T-cell (primary cell): ENCODE measurements around the gene MIA. TPM values are rescaled to one million over a fixed set of nuclear protein-coding genes. Genes with fewer than 3 reads are reported as not detected.

Experiments used
- ATAC-seq, 4 experiments: fragments of 200-7000 bp in 3 of 4; fragments of 150-1000 bp in 1 of 4; cut with Tn5 transposase; replicated peaks in 1 of 4; 1 replicate in 3 of 4; 2 replicates in 1 of 4; pipeline ENCODE4 v1.10.0; 2021; ENCODE audit warnings: moderate library complexity in 3 of 4, mild to moderate bottlenecking in 2 of 4, moderate number of reproducible peaks in 1 of 4
- CTCF ChIA-PET, 2 donors: fragments of 300-600 bp; sonication (Branson Sonifier 250); formaldehyde crosslinking; loops; one replicate each; lab custom pipeline; 2022; ENCODE audit warnings: antibody characterized with exemption in 2 of 2; lab: Charles Lee
- POLR2A ChIA-PET, 2 donors: fragments of 300-600 bp; sonication (Branson Sonifier 250); formaldehyde crosslinking; loops; one replicate each; lab custom pipeline; 2022; ENCODE audit warnings: antibody characterized with exemption in 2 of 2; lab: Charles Lee
- DNase-seq, 35 experiments: peaks; one replicate each; pipeline versions ENCODE4 v3.0.0 to v3.0.0-alpha.2; 2013 to 2023
- H3K27ac ChIP-seq: one replicate; pipeline ENCODE4 v1.5.1; 2013; ENCODE audit warnings: low read length
- H3K27me3 ChIP-seq, 2 experiments: replicated peaks in 1 of 2; 1 replicate in 1 of 2; 2 replicates in 1 of 2; pipeline versions ENCODE4 v1.6.1 to v1.7.0; 2013; ENCODE audit warnings: low read length in 1 of 2, mixed read lengths in 1 of 2; ENCODE audit not compliant: control insufficient read depth in 2 of 2, insufficient read depth in 2 of 2; ENCODE audit errors: extremely low read depth in 1 of 2
- H3K36me3 ChIP-seq, 2 donors: 1 replicate in 1 of 2; 2 replicates in 1 of 2; pipeline versions ENCODE4 v1.6.1 to v1.7.0; 2013; ENCODE audit warnings: low read length in 1 of 2; ENCODE audit not compliant: control insufficient read depth in 2 of 2, insufficient read depth in 1 of 2; ENCODE audit errors: extremely low read depth in 1 of 2
- H3K4me1 ChIP-seq, 2 experiments: 1 replicate in 1 of 2; 2 replicates in 1 of 2; pipeline versions ENCODE4 v1.6.1 to v1.7.0; 2013; ENCODE audit warnings: low read length in 2 of 2, mixed read lengths in 1 of 2; ENCODE audit not compliant: insufficient read depth in 2 of 2, control insufficient read depth in 1 of 2; ENCODE audit errors: extremely low read depth in 1 of 2
- H3K4me3 ChIP-seq, 2 donors: 1 replicate in 1 of 2; 2 replicates in 1 of 2; pipeline versions ENCODE4 v1.5.1 to v1.7.0; 2013; ENCODE audit warnings: mild to moderate bottlenecking in 2 of 2, low read length in 1 of 2, moderate library complexity in 1 of 2; ENCODE audit not compliant: control insufficient read depth in 1 of 2; ENCODE audit errors: extremely low read depth in 1 of 2
- H3K9me3 ChIP-seq: 2 replicates; pipeline ENCODE4 v1.7.0; 2013
- H3K27ac Mint-ChIP-seq, 2 donors: one replicate each; pipeline ENCODE4 v1.8.0; 2020 to 2021; ENCODE audit warnings: mild to moderate bottlenecking in 2 of 2, mixed read lengths in 2 of 2
- H3K27me3 Mint-ChIP-seq, 2 donors: one replicate each; pipeline ENCODE4 v1.8.0; 2021 to 2022; ENCODE audit warnings: mixed read lengths in 2 of 2
- H3K36me3 Mint-ChIP-seq: one replicate; pipeline ENCODE4 v1.8.0; 2021; ENCODE audit warnings: mixed read lengths
- H3K4me1 Mint-ChIP-seq, 3 donors: one replicate each; pipeline ENCODE4 v1.8.0; 2020 to 2022; ENCODE audit warnings: mixed read lengths in 3 of 3, mild to moderate bottlenecking in 1 of 3
- H3K4me3 Mint-ChIP-seq, 3 donors: one replicate each; pipeline ENCODE4 v1.8.0; 2020 to 2022; ENCODE audit warnings: mild to moderate bottlenecking in 3 of 3, mixed read lengths in 3 of 3, moderate library complexity in 3 of 3
- H3K9me3 Mint-ChIP-seq, 3 donors: one replicate each; pipeline ENCODE4 v1.8.0; 2020 to 2022; ENCODE audit warnings: mixed read lengths in 3 of 3
- WGBS: methylation state at CpG from one replicate; pipeline ENCODE4 v1.1.5; 2013; ENCODE audit warnings: missing lambda C conversion rate; ENCODE audit not compliant: insufficient coverage; 5-methylcytosine and 5-hydroxymethylcytosine counted together
- total RNA-seq, 35 experiments: library from RNA in 6 of 35; stranded (reverse) in 6 of 35; fragments of 120-200 nt in 1 of 35; gene quantifications; one replicate each; pipeline versions ENCODE4 v1.2.1 to v1.2.4 and lab custom pipeline; 2013 to 2026

MIA gene
- total RNA-seq, 5 donors from 2014 or later (not counting 1 experiment from before 2014, with no cell fraction given) = 1.5 to 5.2 (median 4.1) TPM; not detected in 1

DNA sequence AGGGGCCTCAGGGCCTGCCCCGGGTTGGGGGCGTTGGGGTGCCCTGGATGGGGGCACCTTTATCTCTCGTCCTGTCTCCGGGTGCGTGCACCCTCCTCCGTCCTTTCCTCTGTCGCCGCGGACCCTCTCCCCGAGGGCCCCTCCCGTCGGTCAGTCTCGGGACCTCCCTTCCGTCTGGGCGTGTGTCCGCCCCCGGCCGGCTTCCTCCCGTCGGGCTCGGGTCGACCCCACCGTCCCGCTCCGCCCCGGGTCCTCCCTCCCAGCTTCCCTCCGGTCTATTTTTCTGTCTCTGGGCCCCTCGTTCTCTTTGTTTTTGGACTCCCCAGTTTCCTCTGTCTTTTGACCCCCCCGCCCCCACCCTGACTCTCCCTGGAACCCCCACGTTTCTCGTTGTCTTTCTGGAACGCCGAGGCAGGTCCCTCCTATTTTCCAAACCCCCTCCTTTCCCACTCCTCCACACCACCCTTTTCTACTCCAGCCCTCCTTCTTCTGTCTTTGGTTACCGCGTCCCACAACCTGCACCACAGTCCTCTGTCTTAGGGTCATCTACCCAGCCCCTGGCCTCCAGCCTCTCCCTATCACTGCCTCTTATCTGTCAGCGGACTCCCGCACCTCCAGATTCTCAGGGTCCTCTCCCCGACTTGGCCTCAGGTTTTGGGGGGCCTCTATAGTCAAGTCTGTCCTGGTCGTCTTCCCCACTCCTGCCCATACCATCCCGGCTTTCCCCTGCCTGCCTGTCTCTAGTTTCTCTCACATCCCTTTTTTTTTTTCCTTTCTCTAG is 24.4 kb downstream of the MIA start:
- H3K36me3 Mint-ChIP-seq = peaks cover 22% of the 10 kb centered on the region
- H3K4me3 Mint-ChIP-seq = peak overlapping the region; percentile 85 to 93 (median 88)
- H3K27ac Mint-ChIP-seq = peak overlapping the region; percentile 91
- Histone ChIP-seq H3K27me3 (no peaks in the 10 kb centered on the region), H3K27ac (peak overlapping the region; percentile 80), H3K4me1 (peaks cover 41 to 63% of the 10 kb centered on the region in 2 experiments), H3K36me3 (peaks cover 11 to 31% of the 10 kb centered on the region in 2 donors), H3K9me3 (no peaks in the 10 kb centered on the region), H3K4me3 (peak overlapping the region; percentile 90 to 91)
- ChIA-PET POLR2A (interaction anchor here in 1 of 2 donors (0.7 kb wide), 1 partner anchor 948 kb away, joined by 3 read pairs; no protein-coding TSS in a partner anchor), CTCF (interaction anchor here in 1 of 2 donors (1.1 to 2.3 kb wide), 4 partner anchors 21 to 137 kb away, joined by 3 to 30 read pairs (median 8); partner anchors contain the start of genes ACTMAP, NUMBL, RAB4B and SNRPA)
- ATAC-seq (no peak), DNase-seq (peak in 1 of 35 experiments; percentile 33)
- H3K27me3 Mint-ChIP-seq = no peaks in the 10 kb centered on the region
- H3K9me3 Mint-ChIP-seq = no peaks in the 10 kb centered on the region
- WGBS = 2% methylated on average over 38 of the region's 40 CpGs
- peaks cover 60 to 65% (median 63%) of the 10 kb centered on the region in 3 donors for H3K4me1 Mint-ChIP-seq

DNA sequence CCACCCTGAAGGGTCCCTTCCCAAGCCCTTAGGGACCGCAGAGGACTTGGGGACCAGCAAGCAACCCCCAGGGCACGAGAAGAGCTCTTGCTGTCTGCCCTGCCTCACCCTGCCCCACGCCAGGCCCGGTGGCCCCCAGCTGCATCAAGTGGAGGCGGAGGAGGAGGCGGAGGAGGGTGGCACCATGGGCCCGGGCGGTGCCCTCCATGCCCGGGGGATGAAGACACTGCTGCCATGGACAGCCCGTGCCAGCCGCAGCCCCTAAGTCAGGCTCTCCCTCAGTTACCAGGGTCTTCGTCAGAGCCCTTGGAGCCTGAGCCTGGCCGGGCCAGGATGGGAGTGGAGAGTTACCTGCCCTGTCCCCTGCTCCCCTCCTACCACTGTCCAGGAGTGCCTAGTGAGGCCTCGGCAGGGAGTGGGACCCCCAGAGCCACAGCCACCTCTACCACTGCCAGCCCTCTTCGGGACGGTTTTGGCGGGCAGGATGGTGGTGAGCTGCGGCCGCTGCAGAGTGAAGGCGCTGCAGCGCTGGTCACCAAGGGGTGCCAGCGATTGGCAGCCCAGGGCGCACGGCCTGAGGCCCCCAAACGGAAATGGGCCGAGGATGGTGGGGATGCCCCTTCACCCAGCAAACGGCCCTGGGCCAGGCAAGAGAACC is 25.1 kb downstream of the MIA start:
- peaks cover 48 to 70% of the 10 kb centered on the region in 2 experiments for H3K4me1 ChIP-seq
- H3K27me3 Mint-ChIP-seq = no peaks in the 10 kb centered on the region
- CTCF ChIA-PET = no interaction called here
- H3K4me1 Mint-ChIP-seq = peaks cover 67 to 72% (median 70%) of the 10 kb centered on the region in 3 donors
- peak overlapping the region; percentile 85 to 93 (median 88) for H3K4me3 Mint-ChIP-seq
- ATAC-seq (no peak), DNase-seq (peak in 1 of 35 experiments; percentile 23)
- H3K27me3 ChIP-seq = no peaks in the 10 kb centered on the region
- H3K9me3 ChIP-seq = no peaks in the 10 kb centered on the region
- H3K27ac ChIP-seq = peak overlapping the region; percentile 85
- peaks cover 25% of the 10 kb centered on the region for H3K36me3 Mint-ChIP-seq
- no peaks in the 10 kb centered on the region for H3K9me3 Mint-ChIP-seq
- whole genome bisulfite sequencing = 52% methylated on average over 19 of the region's 27 CpGs
- H3K4me3 ChIP-seq = peak overlapping the region; percentile 90 to 91
- H3K27ac Mint-ChIP-seq = peak overlapping the region; percentile 91 to 96
- H3K36me3 ChIP-seq = peaks cover 11 to 32% of the 10 kb centered on the region in 2 donors
- POLR2A ChIA-PET = no interaction called here

DNA sequence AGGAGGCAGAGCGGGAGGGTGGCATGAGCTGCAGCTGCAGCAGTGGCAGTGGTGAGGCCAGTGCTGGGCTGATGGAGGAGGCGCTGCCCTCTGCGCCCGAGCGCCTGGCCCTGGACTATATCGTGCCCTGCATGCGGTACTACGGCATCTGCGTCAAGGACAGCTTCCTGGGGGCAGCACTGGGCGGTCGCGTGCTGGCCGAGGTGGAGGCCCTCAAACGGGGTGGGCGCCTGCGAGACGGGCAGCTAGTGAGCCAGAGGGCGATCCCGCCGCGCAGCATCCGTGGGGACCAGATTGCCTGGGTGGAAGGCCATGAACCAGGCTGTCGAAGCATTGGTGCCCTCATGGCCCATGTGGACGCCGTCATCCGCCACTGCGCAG is 25.7 kb downstream of the MIA start:
- 93% methylated on average over 21 of the region's 27 CpGs for WGBS
- POLR2A ChIA-PET = interaction anchor here in 1 of 2 donors (0.6 kb wide), 1 partner anchor 197 kb away, joined by 6 read pairs; no protein-coding TSS in a partner anchor

DNA sequence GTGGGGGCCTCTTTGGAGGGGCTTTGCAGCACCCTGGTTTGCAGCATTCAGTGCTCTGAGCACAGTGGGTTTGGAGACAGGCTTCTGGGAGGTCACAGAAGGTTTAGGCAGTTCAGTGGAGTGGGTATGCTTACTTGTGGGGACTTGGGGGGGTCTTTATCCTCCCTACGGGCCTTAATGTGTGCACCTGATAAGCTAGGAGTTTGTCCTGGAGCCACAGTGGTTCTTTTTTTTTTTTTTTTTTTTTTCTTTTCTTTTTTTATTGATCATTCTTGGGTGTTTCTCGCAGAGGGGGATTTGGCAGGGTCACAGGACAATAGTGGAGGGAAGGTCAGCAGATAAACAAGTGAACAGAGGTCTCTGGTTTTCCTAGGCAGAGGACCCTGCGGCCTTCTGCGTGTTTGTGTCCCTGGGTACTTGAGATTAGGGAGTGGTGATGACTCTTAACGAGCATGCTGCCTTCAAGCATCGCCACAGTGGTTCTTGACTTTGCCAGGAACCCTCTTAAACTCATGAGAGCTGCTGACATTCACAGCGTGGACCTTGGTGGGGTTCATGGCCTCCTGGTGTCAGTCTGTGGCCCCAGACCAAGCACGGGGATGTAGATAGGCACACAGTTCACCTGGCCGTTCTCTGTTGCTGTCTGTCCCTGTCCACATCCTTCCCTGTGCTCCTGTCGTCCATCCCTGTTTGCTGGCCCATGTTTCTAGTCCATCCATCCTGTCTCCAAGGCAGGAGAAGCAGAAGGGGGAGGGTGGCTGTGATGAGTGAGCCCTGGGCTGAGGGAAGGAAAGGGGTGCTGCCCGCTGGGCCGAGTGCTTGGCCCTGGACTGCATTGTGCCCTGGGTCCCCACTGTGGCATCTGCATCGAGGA is 26.3 kb downstream of the MIA start:
- H3K9me3 ChIP-seq = no peaks in the 10 kb centered on the region

More for the DNA sequence above, 25.7 kb downstream of the MIA start:
- H3K36me3 ChIP-seq = peaks cover 11 to 37% of the 10 kb centered on the region in 2 donors
- Mint-ChIP-seq H3K4me3 (peak overlapping the region; percentile 85 to 93 (median 88)), H3K4me1 (peaks cover 72 to 78% (median 75%) of the 10 kb centered on the region in 3 donors), H3K27ac (peak overlapping the region; percentile 96 to 99), H3K27me3 (no peaks in the 10 kb centered on the region), H3K36me3 (peaks cover 25% of the 10 kb centered on the region), H3K9me3 (no peaks in the 10 kb centered on the region)
- H3K4me1 ChIP-seq = peaks cover 53 to 75% of the 10 kb centered on the region in 2 experiments
- H3K27ac ChIP-seq = peak overlapping the region; percentile 85
- DNase-seq (no peak), ATAC-seq (no peak)
- CTCF ChIA-PET = interaction anchor here (0.6 kb wide), 2 partner anchors 138 to 506 kb away, joined by 3 to 6 read pairs; no protein-coding TSS in a partner anchor
- H3K4me3 ChIP-seq = peak overlapping the region; percentile 90 to 91
- no peaks in the 10 kb centered on the region for H3K9me3 ChIP-seq
- H3K27me3 ChIP-seq = no peaks in the 10 kb centered on the region

DNA sequence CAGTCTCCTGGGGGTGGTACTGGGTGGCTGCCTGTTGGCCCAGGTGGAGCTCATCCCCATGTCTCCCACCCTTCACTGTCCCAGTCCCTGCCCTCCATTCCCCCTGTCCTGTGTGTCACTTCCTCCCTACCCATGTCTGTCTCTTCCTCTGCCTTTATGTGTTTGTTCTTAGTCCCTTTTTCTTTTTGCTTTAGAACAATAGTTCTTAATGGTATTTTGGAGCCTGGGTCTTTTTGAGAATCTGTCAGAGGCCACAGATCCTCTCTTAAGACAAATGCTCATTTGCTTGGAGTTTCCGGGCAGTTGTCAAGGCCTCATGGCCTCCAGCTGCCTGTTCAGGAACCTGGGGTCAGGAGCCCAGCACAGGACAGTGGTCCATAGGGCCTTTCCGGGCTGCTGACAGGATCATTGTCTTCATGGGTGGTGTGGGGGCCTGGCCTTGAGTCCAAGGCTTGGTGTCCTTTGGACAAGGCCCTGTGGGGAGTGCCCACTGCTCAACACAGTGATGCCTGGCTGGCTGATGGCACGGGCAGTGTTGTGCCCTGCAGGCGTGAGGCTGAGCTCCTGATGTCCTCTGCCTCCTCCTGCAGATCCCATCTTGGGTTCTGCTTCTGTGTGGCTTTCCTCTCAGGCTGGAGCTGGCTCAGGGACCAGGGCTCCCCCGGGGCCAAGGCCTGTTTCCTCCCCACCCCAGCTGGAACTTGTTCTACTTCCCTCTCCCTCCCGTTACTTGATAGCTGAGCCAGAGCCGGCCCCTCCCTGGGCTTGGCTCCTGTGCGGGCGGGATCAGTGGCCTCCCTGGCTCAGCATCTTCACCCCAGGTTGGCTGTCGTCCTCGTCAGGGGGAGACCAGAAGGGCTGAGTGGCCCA is 27.2 kb downstream of the MIA start:
- Mint-ChIP-seq H3K4me1 (peaks cover 83 to 89% (median 87%) of the 10 kb centered on the region in 3 donors), H3K36me3 (peaks cover 23% of the 10 kb centered on the region), H3K4me3 (peak overlapping the region; percentile 81 to 93 (median 88)), H3K27me3 (no peaks in the 10 kb centered on the region), H3K9me3 (no peaks in the 10 kb centered on the region), H3K27ac (peak overlapping the region; percentile 96 to 99)
- Histone ChIP-seq H3K36me3 (peaks cover 11 to 43% of the 10 kb centered on the region in 2 donors), H3K27me3 (no peaks in the 10 kb centered on the region), H3K9me3 (no peaks in the 10 kb centered on the region), H3K4me3 (peak overlapping the region; percentile 26 to 64), H3K4me1 (peaks cover 68 to 88% of the 10 kb centered on the region in 2 experiments), H3K27ac (peak overlapping the region; percentile 85)
- 52% methylated on average over 9 of the region's 11 CpGs for WGBS
- DNase-seq = peak in 1 of 35 experiments; percentile 30
- ChIA-PET POLR2A (no interaction called here), CTCF (no interaction called here)
- ATAC-seq = no peak

More for the DNA sequence above, 26.3 kb downstream of the MIA start:
- H3K4me1 ChIP-seq = peaks cover 60 to 82% of the 10 kb centered on the region in 2 experiments
- peaks cover 79 to 82% (median 82%) of the 10 kb centered on the region in 3 donors for H3K4me1 Mint-ChIP-seq
- H3K36me3 ChIP-seq = peaks cover 11 to 39% of the 10 kb centered on the region in 2 donors
- ChIA-PET CTCF (interaction anchor here (0.6 kb wide), 2 partner anchors 139 to 505 kb away, joined by 3 to 6 read pairs; no protein-coding TSS in a partner anchor), POLR2A (interaction anchor here in 1 of 2 donors (0.6 kb wide), 1 partner anchor 198 kb away, joined by 6 read pairs; no protein-coding TSS in a partner anchor)
- peaks cover 22% of the 10 kb centered on the region for H3K36me3 Mint-ChIP-seq
- peak overlapping the region; percentile 96 to 99 for H3K27ac Mint-ChIP-seq
- WGBS = 32% methylated on average over 6 of the region's 13 CpGs
- H3K4me3 ChIP-seq = peak overlapping the region; percentile 90 to 91
- ATAC-seq (no peak), DNase-seq (no peak)
- H3K4me3 Mint-ChIP-seq = peak overlapping the region; percentile 85 to 93 (median 88)
- no peaks in the 10 kb centered on the region for H3K27me3 Mint-ChIP-seq
- no peaks in the 10 kb centered on the region for H3K9me3 Mint-ChIP-seq
- H3K27ac ChIP-seq = peak overlapping the region; percentile 85
- H3K27me3 ChIP-seq = no peaks in the 10 kb centered on the region
